Retinal pigment epithelial cell (primary cell): ENCODE data around the gene TRIM4.
"Not testable (repeated sequence)": the region's sequence is repeated elsewhere in the genome, so short reads cannot be mapped to it uniquely, and the experiment has no call there.

Experiments
- DNase-seq: peaks from one replicate; pipeline ENCODE4 v3.0.0-alpha.2; 2010; ENCODE audit warnings: low read depth
- H3K4me3 ChIP-seq: 2 replicates; pipeline ENCODE4 v1.5.1; 2011; ENCODE audit warnings: mild to moderate bottlenecking, low read length, control low read depth, moderate library complexity
- TF ChIP-seq, protein P1 (sequence below): conservative IDR thresholded peaks from 2 replicates; pipeline ENCODE4 v1.5.1; 2011; ENCODE audit warnings: low read depth, low read length, control low read depth, inconsistent platforms

TRIM4 gene, protein sequence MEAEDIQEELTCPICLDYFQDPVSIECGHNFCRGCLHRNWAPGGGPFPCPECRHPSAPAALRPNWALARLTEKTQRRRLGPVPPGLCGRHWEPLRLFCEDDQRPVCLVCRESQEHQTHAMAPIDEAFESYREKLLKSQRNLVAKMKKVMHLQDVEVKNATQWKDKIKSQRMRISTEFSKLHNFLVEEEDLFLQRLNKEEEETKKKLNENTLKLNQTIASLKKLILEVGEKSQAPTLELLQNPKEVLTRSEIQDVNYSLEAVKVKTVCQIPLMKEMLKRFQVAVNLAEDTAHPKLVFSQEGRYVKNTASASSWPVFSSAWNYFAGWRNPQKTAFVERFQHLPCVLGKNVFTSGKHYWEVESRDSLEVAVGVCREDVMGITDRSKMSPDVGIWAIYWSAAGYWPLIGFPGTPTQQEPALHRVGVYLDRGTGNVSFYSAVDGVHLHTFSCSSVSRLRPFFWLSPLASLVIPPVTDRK

DNA sequence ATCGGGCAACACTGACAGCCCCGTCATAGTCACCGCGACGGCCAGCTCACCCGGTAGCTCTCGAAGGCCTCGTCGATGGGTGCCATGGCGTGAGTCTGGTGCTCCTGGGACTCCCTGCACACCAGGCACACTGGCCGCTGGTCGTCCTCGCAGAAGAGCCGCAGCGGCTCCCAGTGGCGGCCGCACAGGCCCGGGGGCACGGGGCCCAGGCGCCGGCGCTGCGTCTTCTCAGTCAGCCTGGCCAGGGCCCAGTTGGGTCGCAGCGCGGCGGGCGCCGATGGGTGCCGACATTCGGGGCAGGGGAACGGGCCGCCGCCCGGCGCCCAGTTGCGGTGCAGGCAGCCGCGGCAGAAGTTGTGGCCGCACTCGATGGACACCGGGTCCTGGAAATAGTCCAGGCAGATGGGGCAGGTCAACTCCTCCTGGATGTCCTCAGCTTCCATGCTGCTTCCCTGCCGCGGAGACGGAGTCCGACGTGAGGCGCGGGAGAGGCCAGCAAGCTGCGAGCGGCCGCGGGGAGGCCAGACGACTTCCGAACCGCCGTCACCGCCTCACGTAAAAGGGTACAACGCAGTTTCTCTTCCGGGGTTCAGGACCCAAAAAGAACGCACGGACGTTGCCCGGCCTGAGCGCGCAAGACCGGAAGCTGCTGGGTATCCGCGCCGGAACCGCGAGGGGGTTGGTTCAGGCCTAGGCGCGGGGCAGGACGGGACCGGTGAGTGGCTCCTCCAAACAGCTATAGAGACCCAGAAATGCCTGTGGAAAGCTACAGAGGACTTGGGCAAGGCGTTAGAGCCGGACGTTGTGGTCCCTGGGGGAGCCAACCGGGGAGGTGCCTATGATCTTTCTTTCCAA lies at the start of gene TRIM4:
TSS of gene TRIM4 (minus strand) at position 572 of the 855 bp plus-strand sequence. CDS start at position 443, 129 bp downstream.
- peak within 1 kb of the TSS; percentile 83 for H3K4me3 ChIP-seq
- TF ChIP-seq, protein P1, sequence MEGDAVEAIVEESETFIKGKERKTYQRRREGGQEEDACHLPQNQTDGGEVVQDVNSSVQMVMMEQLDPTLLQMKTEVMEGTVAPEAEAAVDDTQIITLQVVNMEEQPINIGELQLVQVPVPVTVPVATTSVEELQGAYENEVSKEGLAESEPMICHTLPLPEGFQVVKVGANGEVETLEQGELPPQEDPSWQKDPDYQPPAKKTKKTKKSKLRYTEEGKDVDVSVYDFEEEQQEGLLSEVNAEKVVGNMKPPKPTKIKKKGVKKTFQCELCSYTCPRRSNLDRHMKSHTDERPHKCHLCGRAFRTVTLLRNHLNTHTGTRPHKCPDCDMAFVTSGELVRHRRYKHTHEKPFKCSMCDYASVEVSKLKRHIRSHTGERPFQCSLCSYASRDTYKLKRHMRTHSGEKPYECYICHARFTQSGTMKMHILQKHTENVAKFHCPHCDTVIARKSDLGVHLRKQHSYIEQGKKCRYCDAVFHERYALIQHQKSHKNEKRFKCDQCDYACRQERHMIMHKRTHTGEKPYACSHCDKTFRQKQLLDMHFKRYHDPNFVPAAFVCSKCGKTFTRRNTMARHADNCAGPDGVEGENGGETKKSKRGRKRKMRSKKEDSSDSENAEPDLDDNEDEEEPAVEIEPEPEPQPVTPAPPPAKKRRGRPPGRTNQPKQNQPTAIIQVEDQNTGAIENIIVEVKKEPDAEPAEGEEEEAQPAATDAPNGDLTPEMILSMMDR = peak; percentile 33
- peak; percentile 59 for DNase-seq

DNA sequence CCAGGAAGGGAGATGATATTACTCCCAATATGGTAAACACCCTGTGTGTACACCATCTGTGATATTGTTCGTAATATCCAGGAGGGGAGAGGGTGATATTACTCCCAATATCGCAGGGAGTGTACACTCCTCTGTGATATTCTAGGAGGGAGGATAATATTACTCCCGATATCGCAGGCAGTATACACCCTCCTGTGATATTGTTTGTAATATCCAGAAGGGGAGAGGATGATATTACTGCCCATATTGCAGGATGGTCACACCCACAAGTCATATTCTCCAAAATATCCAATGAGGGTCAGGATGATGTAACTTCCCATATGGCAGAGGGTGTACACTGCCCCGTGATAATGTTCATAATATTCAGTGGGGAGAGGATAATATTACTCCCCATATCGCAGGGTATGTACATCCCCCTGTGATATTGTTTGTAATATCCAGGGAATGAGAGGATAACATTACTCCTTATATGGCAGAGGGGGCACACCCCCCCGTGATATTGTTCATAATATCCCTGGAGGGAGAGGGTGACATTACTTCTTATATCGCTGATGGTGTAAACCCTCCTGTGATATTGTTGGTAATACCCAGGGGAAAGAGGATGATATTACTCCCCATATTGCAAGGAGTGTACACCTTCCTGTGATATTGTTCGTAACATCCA lies 39.4 kb upstream of the TRIM4 start:
- H3K4me3 ChIP-seq = no peak overlapping the region
- TF ChIP-seq, protein P1 = no peak
- DNase-seq = no peak

DNA sequence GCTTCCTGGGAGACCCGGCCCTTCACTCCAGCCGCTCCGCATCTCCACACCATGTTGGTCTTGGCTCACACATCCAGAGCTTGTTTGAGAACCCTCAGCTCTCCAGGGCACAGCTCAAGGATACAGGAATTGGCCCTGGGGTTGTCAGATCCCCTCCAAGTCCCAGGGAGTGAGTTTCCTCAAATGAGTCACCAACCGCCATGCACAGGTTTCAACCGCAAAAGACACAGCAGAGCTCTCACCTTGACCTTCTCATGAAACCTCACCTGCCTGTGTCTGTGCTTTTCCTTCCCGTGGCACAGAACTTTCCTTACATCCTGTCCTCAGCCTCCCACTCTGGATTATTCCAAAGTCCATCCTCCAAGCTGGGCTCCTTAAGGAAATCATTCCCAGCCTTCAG lies 35.9 kb upstream of the TRIM4 start:
- no peak overlapping the region for H3K4me3 ChIP-seq
- no peak for DNase-seq
- TF ChIP-seq, protein P1 = no peak

DNA sequence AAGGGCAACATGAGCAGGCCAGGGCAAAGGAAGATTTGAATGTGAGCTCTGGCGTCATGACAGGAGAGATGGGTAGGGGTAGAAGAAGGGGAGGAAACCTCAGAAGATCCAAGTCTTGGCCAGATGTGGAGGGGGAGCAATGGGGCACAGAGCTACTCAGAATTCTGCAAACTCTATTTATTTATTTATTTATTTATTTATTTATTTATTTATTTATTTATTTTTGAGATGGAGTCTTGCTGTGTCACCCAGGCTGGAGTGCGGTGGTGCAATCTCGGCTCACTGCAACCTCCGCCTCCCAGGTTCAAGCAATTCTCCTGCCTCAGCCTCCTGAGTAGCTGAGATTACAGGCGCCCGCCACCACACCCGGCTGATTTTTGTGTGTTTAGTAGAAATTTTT lies 35.3 kb upstream of the TRIM4 start:
- DNase-seq, H3K4me3 ChIP-seq: not testable (repeated sequence)

DNA sequence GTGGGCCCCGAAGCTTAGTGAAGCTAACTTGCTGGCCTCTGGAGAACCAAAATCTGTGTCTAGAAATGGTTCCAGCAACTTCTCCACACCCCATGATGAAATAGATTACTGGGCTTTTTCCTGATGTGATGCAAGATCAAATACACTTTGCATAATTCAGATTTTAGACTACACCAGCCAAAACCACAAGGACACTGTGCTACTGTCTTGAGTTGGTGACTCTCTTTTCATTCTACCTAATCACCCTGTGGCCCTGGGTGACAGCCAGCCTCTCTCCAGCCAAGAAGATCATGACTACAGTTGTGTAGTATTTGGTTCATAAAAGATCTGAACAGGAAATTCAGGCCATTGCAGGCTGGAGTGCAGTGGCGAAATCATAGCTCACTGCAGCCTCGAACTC lies 34.3 kb upstream of the TRIM4 start:
- H3K4me3 ChIP-seq = no peak overlapping the region
- DNase-seq = no peak
- TF ChIP-seq, protein P1 = no peak

DNA sequence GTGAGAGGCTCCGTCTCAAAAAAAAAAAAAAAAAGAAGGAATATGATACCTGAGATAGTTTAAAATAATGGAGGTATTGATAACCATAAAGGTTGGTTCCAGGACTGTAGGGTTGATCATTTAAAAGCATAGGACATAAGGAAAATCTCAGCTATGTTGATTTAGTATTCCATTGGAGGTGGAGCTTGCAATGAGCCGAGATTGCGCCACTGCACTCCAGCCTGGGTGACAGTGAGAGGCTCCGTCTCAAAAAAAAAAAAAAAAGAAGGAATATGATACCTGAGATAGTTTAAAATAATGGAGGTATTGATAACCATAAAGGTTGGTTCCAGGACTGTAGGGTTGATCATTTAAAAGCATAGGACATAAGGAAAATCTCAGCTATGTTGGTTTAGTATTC lies 33.3 kb upstream of the TRIM4 start:
- not testable (repeated sequence) for H3K4me3 ChIP-seq, DNase-seq

DNA sequence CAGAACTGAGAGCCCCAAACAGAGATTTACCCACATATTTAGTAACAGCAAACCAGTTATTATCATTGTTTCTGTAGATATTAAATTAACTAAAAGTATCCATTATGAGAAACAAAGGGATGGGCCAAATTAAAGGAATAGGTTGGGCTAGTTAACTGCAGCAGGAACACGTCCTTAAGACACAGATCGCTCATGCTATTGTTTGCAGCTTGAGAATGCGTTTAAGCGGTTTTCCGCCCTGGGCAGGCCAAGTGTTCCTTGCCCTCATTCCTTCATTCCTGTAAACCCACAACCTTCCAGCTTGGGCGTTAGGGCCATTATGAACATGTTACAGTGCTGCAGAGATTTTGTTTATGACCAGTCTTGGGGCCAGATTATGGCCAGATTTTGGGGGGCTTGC lies 31.5 kb upstream of the TRIM4 start:
- DNase-seq, H3K4me3 ChIP-seq: not testable (repeated sequence)

DNA sequence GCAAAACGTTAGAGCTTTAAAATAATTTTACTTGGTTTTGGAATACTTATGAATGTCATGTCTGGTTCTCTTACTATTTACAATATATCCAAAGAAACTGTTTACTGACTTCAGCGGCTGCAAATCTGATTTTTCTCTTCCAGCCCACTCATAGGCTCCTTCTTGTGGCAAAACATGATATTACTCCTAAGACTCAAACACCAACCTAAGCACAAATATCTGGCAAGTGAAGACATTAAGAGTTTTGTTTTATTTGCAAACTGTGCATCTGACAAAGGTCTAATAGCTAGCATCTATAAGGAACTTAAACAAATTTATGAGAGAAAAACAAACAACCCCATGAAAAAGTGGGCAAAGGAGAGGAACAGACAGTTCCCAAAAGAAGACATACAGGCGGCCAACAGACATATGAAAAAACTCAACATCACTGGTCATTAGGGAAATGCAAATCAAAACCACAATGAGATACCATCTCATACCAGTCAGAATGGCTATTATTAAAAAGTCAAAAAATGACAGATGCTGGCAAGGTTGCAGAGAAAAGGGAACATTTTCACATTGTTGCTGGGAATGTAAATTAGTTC lies 30.4 kb upstream of the TRIM4 start:
- H3K4me3 ChIP-seq = no peak overlapping the region
- TF ChIP-seq, protein P1 = peak; percentile 34
- DNase-seq = no peak
